GM20431 (cell line): ENCODE results near the gene RFT1.
"Not testable (repeated sequence)": the region's sequence is repeated elsewhere in the genome, so short reads cannot be mapped to it uniquely, and the experiment has no call there.

Source experiments
- in situ Hi-C: fragments of 300-500 bp; cut with MseI, MboI; formaldehyde crosslinking; loops from one replicate; pipeline ENCODE4 v1.15.0; 2020; ENCODE audit warnings: low sequenced_read_pairs; ENCODE audit not compliant: unreplicated experiment

RFT1 gene

DNA sequence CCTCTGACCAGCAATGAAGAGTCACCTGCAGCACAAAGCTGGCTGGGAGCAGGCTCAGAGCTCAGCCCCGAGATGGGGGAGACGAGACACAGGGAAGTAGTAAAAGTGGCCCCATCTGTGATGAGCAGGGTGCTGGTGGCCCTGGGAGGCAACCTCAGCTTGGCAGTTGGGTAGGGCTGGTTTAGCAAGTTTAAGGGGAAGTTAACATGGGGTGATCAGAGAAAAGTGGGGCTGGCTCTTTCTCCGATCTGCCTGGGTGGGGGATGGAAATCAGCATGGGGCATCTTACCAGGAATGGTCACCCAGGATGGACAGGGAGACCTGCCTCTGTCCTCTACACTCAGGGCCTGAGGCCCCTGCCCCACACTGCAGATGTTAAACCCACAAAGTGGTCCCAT is 54.5 kb downstream of the RFT1 start:
- in situ Hi-C loops: loop anchor here (25.0 kb wide), 1 partner anchor 338 kb away; no protein-coding TSS in a partner anchor

DNA sequence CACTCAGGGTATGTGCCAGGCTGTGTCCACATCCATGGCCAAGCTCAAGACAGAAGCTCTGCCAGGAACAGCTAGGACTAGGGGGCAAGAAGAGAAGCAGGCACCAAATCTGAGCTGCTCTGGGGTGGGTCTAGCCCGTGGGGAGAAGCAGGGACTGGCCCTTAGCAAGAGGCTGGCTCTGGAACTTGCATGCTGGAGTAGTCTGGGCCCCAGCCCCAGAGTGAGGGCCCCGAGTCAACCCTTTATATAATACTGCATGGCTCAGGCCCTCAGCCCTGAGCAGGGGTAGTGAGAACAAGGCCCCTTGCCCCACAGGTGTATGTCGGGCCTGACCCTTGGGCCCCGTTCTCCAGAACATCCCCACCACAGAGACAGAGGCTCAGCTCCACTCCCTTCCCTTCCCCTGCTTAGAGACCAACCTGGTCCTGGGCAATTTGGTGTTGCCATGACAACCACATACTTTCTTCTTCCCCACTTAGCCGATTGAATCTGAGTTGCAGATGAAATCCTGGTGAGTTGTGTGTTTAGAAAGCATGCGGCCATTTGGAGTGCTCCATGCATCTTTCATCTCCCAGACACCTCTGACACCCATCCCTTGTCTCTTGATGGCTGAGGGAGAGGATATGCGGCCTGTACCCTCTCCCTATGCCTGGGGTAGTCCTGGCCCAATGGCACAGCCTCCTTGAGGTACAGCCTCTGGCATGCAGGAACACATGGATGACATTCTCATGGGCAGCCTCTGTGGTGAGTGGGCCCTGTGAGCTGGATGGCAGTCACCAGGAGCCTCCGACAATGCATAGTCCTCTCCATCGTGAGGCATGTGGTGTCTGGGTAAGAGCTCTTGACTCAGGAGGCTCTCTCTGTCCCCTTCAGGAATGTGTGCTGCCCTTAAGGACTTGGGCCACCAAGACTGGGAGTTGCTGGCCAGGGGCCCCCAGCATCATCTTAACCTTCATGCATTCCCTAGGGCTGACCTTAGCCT is 55.2 kb downstream of the RFT1 start:
- in situ Hi-C loops: loop anchor here (25.0 kb wide), 1 partner anchor 338 kb away; no protein-coding TSS in a partner anchor

DNA sequence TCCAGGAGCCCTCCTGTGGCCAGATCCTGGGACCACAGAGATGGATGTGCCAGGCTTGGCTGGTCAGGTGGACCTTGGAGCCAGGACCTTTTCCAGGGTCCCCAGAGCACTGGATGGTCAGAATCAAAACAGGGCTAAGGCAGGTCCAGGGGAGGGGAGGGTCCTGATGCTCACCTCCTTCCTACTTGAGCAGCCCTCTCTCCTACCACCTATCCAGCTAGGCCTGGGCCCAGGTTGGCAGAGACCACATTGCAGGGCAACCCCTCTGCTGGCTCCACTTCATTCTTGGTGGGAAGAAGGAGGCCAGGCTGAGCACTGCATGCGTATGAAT is 55.9 kb downstream of the RFT1 start:
- in situ Hi-C loops: no loop called here

DNA sequence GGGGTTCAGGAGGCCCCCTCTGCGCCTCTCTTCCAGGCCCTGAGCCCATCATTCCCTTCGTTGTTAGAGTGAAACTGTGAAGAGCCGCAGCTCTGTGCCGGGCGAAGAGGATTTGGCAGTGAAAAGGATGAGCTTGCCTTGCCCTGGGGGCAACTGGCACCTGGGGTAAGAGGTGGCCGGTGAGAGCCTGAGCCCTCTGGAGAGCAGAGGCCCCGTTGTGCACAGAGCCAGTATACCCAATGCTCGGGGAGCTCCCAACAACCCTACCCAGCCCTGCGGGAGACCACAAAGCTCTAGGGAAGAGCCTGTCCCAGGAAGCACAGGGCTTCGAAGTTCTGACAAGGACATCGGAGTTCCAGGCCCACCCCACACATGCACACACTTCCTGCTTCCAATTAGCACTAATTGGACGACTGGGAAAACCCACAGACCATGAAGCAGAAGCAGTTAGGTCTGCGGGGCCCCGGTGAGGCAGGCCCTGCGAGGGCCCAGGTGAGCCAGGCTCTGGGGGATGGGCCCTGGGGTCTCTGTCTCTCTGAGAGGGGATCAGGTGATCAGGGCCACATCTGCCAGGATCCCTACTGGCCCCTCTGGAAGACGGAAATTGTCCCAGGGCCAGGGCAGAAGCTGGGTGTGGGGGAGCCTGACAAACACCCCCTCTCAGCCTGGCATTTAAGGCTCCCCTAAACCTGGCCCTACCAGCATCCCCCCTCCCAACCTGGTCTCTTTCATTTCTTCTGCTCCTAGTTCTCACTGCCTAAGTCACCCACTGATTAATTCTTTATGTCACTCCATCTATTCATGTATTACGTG is 56.5 kb downstream of the RFT1 start:
- in situ Hi-C loops: no loop called here

DNA sequence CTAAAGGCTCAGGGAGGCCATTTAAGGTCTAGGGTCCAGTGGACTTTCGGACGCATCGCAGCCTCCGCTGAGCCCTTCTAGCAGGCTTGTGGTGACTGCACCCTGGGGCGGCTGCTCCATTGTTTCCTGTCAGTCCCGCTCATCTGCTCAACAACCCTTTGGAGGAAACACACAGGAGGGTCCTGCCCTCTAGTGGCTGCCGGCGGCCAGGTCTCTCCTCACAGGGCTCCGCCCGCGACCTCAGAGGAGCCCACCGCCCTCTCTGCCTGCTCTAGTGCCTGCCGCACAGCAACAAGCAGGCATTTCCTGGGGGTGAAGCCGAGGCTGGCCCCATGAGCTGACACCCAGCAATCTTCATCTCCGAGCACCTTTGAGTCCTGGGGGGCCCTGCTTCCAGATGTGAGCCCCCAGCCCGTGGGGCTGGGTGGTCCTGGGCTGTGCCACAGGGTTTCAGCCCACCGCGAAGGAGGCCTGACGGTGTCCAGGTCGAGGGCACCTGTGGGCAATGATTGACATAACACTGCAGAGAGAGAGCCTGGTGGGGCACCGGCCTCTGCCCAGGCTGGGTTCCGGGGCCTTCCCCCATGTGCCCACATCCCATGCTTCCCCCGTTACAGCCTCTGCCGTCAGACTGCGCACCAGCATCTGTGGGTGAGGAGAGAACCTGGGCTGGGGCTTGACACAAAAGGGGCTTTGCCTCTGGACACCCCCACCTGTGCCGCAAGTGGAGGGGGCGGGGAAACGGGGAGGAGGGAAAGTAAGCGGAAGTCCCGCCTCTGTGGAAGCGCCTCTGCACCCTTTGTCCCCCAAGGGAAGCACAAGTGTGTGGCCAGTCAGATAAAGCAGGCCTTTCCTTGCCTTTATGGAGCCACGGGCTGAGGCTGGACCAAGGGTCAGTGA is 57.3 kb downstream of the RFT1 start:
- in situ Hi-C loops: no loop called here

DNA sequence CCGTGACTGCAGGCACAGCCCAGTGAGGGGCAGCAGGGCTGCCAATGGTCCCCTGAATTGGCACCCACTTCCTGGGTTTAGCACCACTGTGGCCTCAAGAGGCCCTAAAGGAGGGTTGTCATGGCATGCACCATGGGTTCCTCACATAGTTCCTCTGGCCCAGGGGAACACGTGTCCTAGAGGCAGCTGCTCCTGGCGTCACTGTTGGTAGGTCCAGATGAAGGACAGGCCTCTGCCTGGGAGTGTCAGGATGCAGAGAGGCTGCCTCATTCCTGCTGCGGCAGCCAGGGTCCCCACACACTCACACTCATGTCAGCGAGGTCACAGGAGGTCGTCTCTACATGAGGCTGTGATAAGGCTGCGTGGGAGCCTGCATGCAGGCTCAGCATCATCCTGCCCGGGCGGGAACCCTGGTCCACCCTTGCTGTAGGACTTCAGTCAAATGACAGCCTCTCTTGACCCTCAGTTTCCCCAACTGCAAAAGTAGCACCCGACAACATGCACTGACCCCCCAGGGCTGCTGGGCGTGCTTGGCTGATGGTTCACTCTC is 58.3 kb downstream of the RFT1 start:
- in situ Hi-C loops: no loop called here

DNA sequence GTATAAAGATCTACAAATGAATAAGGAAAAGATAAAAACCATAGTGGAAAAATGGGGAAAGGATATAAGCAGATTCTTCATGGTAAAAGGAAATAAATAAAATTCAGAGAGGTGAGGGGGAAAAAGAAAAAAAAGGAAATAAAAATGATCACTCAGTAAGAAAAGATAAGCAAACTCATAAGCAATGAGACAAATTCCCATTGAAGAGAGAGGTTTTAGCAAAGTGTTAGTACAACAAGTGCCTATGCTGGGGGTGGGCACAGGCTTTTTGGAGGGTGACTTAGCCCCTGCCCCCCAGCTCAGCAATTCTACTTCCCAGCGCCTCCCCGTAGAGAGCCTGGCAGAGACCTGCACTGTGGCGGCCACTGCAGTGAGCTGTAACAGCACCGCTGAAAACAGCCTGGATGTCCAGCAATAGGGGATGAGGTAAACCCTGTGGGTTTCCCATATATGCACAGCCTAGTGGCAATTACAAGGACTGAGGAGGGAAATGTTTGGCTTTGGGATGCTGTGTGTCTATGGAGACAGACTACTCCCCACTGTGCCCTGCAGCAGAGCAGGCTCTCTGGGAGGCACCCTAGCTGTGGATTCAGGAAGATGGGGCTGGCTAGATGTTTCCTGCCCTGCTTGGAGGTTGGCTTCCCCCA is 60.7 kb downstream of the RFT1 start:
- in situ Hi-C loops: no loop called here

DNA sequence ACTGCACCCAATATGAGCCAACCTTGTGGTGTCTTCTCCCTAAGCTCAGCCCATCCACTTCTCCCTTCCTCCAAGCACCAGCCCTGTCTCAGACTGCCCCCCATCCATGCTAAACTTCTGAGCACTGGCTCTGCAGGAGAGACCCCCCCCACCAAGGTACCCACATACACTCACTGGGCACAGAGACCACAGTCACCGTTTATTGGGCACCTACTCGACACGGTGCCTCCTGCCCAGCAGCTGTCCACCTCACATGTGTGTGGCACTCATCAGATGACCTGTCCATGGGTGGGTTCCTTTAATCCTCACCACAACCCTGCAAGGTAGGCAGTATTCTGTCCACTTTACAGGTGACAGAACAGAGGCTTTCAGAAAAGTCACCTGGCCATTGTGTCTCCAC is 62.1 kb downstream of the RFT1 start:
- in situ Hi-C loops: no loop called here

DNA sequence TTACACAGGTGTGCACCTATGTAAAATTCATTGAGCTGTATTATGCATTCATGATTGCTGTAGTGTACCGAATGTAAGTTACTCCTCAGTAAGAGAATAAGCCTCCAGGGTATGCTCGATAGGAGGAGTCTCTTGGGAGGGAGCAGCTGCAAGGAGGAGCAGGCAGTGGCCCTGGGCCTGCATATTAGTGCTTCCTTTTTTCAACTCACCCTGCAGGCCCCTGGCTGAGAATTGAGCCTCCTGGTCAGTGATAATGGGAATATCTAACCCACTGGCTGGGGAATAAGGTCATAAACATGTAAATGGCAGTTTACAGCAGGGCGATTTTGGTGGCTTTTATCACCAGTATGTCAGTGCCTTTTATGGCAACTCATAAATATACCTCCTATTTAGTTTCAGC is 62.7 kb downstream of the RFT1 start:
- in situ Hi-C loops: no loop called here

DNA sequence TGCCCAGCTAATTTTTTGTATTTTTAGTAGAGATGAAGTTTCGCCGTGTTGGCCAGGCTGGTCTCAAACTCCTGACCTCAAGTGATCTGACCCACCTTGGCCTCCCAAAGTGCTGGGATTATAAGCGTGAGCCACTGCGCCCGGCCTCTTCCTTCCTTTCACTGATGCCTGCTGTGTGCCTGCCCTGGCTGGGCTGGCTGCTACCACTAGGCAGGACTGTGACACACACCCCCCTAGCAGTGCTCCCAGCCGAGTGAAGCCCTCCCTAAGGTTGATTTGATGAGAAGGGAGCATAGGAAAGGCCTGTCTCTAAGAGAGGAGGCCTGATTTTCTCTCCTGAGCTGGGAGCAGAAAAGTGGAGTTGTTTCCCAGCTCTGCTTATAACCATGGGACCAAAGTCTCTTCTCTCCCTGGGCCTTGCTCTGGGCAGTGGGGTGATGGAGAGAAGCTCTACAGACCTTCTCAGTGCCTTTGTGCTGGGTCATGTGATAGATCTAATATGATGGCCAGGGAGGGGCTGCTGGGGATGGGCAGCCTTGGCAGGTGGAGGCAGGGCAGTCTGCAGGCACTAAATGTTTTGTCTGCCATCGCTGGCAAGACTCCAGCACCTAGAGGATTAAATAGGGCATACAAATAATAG is 64.3 kb downstream of the RFT1 start:
- in situ Hi-C loops: no loop called here

DNA sequence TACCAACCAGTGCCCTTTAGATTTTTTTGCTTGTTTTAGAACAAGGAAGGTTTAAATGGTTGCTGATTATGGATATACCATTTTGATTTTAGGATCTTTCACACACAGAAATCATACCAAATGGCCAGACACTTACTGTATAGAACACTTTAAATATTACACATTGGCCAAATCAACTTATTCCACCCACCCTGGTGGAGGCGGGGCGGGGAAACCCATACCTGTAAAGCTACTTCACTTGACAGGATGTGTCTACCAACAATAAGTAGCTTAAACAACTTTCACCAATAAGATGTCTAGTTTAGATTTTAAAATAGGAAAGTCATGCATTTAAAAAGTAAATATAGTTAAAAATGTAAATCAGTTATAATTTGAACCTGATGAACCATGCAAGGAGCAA is 67.3 kb downstream of the RFT1 start:
- in situ Hi-C loops: no loop called here

DNA sequence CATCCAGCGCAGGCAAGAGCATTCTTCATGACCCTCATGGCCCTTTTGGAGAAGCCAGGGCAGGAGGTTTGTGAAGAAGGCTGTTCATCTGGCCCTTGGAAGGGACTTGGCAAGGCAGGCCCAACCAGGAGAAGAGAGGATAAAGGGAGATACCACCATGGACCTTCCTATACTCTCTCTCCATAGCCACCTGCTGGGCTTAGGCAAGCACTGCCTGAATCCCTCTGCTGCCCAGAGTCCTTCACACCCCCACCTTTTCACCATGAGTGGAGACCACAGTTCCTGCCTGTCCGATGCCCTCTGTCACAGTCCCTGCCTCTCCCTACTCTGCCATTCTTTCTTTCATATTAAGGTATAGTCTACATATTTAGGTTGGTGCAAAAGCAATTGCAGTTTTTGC is 73.8 kb downstream of the RFT1 start:
- in situ Hi-C loops: no loop called here

DNA sequence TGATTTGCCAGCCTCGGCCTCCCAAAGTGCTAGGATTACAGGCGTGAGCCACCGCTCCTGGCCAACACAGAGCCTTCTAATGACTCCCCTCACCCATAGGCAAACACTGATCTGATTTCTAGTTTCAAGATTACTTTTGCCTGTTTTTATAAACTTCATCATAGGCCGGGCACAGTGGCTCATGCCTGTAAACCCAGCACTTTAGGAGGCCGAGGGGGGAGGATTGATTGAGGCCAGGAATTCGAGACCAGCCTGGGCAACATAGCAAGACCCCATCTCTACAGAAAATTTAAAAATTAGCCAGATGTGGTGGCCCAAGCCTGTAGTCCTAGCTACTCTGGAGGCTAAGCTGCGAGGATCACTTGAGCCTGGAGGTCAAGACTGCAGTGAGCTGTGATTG is 76.0 kb downstream of the RFT1 start:
- in situ Hi-C loops: not testable (repeated sequence)

DNA sequence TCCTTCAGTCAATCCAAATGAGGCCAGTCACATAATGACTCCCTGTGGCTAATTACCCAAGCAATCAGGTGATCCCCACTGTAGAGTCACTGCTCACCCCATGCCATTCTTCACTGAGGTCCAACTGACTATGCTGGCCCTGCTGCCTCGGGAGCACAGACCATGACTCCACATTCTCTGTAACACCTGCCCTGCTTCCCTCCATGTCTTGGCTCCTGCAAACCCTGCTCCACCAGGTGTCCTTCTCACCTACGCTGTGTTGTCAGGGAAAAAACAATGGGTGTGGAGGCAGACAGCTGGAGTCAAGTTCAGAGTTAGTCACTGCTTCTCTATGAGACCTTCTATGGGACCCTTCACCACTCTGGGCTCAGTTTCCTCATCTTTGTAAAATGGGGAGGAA is 78.3 kb downstream of the RFT1 start:
- in situ Hi-C loops: no loop called here

DNA sequence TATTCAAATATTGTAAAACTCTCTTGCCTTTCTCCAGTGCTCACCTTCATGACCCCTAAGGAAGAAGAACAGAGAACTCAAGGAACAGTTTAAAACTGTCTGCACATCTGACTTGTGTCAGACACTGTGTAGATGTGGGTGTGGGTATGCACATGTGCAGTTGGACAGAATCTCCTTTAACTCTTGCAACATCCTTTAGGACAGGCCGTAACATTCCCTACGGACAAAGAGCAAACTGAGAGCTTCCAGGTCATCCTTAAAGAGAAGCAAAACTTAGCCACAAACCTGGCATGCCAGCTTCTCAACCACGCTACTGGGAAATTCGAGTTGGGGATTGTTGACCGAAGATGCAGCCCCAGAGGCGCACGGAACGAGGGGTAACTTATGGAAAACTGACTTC is 80.2 kb downstream of the RFT1 start:
- in situ Hi-C loops: no loop called here

DNA sequence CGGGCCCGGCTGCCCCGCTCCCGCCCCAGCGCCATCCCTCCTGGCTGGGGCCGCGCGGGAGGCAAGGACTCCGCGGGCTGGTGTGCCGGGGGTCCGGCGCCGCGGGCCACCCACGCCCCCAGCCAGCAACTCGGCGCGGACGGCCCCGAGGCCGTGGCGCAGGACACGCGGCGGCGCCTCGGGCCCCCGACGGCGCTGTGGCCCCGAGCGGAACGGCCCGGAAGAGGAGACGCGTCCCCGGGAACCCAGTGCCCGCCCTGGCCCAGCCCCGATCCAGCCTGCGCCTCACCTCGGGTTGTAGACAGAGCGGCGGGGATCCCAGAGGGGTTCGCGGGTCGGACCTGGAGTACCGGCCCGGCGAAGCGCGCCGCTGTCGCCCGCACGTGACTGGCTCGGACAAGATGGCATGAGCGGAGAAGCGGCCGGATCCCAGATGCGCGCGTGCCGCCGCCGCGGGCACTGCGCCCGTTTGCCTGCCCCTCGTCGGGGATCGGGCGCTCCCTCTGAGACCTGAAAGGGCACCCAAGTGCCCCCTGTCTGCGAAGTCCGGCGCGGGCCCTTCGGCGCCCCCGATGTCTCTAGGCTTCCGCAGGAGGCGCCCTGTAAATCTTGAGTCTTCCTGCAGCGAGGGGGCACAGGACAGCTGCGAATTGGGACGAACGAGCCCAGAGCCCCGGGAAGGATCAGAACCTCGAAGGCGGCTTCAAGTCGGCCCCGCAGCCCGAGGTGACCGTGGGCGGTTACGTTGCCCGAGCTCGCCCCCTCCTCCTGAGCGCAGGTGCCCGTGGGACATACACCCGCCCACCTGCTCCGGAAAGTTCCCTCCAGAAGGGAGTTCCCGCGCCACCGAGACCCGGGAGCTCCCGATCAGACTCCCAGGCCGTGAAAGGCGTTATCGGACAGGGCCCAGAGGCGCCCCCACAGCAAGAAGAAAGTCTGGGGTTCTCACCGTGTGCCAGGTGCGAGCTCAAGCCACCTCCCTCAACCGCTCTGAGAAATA is 83.8 kb downstream of the RFT1 start:
- in situ Hi-C loops: no loop called here

DNA sequence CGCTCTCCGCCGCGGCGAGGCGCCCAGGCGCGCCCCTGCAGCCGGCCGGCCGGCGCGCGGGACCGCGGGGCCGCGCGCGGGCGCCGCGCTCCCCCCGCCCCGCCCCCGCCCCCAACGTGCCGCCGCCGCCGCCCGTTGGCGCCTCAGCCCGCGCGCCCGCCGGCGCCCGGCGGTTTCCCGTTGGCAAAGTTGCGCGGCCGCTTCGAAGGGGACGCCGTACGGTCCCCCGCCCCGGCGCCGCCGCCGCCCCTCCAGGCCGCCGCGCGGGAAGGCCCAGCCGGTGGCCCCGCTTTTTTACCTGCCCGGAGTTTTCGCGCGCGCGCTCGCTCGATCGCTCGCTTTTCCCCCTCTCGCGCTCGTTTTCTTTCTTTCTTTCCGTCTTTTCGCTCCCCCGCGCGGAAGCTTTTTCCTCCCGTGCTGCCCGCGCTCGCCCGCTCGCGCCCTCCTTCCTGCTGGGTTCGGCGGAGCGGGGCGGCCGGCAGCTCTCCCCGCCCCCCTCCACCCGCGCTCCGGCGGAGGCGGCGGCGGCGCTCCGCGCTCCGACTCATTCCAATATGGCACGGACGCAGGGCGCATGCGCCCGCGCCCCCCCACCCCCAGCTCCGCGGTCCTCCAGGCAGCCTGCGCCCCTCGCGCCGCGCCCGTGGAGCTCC is 84.6 kb downstream of the RFT1 start, which contains the start of gene SFMBT1:
SFMBT1 (minus strand) TSS at position 556 of the 653 bp plus-strand sequence. CDS start 76,945 bp downstream, outside the sequence.
- in situ Hi-C loops: no loop called here
